ENCODE results near the gene NPBWR2.

The NPBWR2 gene

GRCh38 chr20:64116541-64117431 lies 9.4 kb upstream of the NPBWR2 start:
- DNase-seq, result no peak

GRCh38 chr20:64116016-64116415 lies 8.7 kb upstream of the NPBWR2 start:
- DNase-seq, result no peak

- DNase-seq, result no peak
Measured at GRCh38 chr20:64115171-64115911, 8.0 kb upstream of the NPBWR2 start.

GRCh38 chr20:64114356-64114971 lies 7.1 kb upstream of the NPBWR2 start:
- DNase-seq, result no peak

- DNase-seq, result no peak
Measured at GRCh38 chr20:64113796-64114355, 6.5 kb upstream of the NPBWR2 start.

- no peak for DNase-seq
Measured at GRCh38 chr20:64113444-64113775, 6.0 kb upstream of the NPBWR2 start.

GRCh38 chr20:64112691-64113443 lies 5.5 kb upstream of the NPBWR2 start:
- no peak for DNase-seq

- no peak for DNase-seq
Measured at GRCh38 chr20:64111841-64112641, 4.7 kb upstream of the NPBWR2 start.

GRCh38 chr20:64110411-64111068 lies 3.2 kb upstream of the NPBWR2 start:
- no peak for DNase-seq

- no peak for DNase-seq
Measured at GRCh38 chr20:64109831-64110391, 2.5 kb upstream of the NPBWR2 start.

- no peak for DNase-seq
Measured at GRCh38 chr20:64108731-64109681, 1.6 kb upstream of the NPBWR2 start.

GRCh38 chr20:64107736-64108457 lies 532 bp upstream of the NPBWR2 start:
- no peak for DNase-seq

GRCh38 chr20:64106435-64106961 lies 867 bp downstream of the NPBWR2 start:
- no peak for DNase-seq

GRCh38 chr20:64105846-64106434 lies 1.4 kb downstream of the NPBWR2 start:
- DNase-seq, result no peak

- no peak for DNase-seq
Measured at GRCh38 chr20:64104667-64105451, 2.5 kb downstream of the NPBWR2 start.

GRCh38 chr20:64103871-64104666 lies 3.3 kb downstream of the NPBWR2 start:
- DNase-seq, result no peak
